Dedifferentiated amniotic fluid mesenchymal stem cell (primary cell): ENCODE data around the gene SNAI3.

ENCODE experiments used
- DNase-seq: peaks from one replicate; pipeline ENCODE4 v3.0.0-alpha.2; 2016; ENCODE audit errors: extremely low spot score

Gene SNAI3

GRCh38 chr16:88721815-88722755, 35.8 kb upstream of the SNAI3 start:
- no peak for DNase-seq

DNA sequence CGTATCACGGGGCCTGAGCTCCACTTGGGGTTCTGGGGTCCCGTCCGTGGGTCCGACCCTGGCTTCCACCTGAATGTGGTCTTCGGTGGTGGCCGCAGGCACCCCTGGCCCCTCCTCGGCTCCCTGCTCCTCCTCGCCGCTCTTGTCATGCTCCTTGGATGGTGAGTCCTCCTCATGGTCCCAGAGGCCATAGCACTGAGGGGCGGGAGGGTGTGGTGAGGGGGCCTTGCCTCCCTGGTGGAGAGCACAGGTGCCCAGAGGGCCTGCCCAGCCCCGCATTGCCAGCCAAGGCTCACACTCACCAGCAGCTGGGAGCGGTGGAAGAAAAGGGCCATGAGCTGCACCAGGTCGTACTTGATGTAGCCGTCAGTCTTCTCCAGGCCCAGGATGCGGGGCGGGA, 34.9 kb upstream of the SNAI3 start:
- no peak for DNase-seq

DNA sequence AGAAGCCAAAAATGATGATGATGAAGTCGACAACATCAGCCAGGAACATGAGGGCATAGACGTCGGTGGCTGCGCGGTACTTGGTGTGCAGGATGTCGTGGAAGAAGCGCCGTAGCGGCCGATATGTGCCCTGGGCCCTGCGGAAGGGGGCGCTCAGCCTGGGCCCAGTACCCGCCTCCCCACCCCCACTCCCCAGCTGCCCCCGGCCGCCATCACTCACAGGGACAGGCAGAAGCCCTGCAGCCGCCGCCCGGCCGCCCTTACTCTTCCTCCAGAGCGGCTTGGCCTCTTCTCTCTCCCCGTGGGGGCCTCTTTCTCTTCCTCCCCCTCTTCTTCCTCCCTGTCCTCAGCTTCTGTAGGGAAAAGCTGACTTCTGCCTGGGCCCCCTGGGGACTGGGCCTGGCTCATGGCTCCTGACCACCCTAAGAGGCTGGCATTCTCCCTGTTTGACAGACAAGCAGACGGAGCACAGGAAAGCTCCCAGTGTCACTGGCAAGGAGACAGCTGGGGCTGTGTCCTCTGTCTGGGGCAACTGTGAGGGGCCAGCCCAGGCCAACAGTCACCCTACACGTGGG, 34.2 kb upstream of the SNAI3 start:
- DNase-seq: no peak

DNA sequence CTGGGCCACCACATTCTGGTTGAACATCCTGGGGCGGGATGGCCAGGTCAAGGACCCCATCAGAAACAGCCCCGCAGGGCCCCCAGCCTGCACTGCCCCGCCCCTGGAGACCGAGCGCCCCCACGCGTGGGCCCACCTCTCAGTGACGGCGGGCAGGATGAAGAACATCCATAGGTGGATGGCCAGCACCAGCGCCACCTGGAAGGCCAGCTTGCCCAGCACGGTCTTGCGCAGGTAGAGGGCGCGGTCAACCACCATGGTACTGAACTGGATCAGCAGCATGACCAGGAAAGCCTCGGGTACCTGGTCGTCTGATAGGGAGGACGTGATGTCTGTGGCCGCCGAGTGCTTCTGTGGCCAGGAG, 33.6 kb upstream of the SNAI3 start:
- DNase-seq: no peak

GRCh38 chr16:88719267-88719932, 33.1 kb upstream of the SNAI3 start:
- DNase-seq: no peak

GRCh38 chr16:88718178-88718577, 31.9 kb upstream of the SNAI3 start:
- DNase-seq: no peak

DNA sequence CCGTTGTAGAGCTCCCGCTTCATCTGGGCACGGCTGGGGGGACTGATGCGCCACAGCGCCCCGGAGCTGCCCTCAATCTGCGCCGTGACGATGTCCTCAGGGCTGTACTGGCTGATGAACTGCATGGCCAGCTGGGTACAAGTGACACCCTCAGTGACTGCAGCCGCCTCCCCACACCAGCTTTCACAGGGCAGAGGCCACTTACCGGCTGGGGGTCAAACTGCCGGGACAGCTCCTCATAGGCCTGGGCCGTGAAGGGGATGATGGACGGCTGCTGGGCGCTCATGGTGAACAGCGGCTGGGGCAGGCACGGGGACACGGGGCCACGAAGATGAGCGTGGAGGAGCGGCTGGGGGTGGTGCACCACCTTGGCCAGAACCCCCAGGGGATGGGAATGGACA, 30.3 kb upstream of the SNAI3 start:
- no peak for DNase-seq

DNA sequence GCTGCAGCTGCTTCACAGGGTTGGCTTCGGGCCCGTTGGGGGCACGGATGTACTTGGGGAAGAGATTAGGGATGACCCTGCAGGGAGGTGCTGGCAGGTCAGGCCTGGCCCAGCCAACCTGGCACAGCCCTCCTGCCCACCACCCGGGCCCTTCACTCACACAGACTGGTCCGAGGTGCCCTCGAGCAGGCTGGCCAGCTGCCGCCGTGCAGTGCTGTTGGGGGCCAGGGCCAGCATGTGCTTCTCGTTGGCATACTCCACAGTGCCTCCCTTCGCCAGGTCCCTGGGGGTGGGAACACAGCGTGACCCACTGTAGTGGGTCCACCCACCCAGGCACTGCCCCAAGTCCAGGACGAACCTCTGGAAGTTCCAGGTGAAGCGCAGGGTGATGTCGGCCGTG, 29.9 kb upstream of the SNAI3 start:
- no peak for DNase-seq

- no peak for DNase-seq
These were observed 29.2 kb upstream of the SNAI3 start for GRCh38 chr16:88715312-88716190.

GRCh38 chr16:88714420-88715302, 28.4 kb upstream of the SNAI3 start:
- no peak for DNase-seq

DNA sequence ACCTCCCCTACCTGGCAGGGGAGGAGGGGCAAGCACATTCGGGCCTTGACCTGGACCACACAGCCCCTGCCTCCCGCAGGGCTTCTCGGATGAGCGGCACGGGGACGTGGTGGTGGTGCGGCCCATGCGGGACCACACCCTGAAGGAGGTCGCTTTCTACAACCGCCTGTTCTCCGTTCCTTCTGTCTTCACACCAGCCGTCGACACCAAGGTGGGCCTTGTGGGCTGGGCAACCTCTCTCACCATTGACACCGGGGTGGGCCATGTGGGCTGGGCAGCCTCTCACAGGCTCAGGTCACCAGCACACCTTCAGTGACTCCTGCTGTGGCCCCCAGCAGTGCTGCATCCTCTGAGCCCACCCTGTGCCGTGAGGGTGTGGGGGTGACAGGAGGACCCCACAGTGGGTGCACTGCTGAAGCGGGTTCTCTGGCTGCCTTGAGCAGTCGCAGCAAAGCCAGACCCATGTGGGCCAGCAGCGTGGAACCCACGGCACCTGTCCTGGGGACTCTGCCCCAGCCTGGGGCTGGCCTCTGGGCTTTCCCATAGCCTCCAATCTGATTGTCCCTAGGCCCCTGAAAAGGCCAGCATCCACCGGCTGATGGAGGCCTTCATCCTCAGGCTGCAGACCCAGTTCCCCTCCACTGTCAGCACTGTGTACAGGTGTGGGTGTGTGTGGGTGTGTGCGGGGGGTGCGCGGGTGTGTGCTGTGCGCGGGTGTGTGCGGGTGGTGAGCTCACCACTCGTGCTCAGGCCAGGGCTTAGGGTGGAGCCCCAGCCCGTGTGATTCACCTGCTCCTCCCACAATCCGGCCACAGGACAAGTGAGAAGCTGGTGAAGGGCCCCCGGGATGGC, 27.5 kb upstream of the SNAI3 start:
- DNase-seq: no peak

GRCh38 chr16:88713054-88713453, 26.7 kb upstream of the SNAI3 start:
- DNase-seq: no peak

DNA sequence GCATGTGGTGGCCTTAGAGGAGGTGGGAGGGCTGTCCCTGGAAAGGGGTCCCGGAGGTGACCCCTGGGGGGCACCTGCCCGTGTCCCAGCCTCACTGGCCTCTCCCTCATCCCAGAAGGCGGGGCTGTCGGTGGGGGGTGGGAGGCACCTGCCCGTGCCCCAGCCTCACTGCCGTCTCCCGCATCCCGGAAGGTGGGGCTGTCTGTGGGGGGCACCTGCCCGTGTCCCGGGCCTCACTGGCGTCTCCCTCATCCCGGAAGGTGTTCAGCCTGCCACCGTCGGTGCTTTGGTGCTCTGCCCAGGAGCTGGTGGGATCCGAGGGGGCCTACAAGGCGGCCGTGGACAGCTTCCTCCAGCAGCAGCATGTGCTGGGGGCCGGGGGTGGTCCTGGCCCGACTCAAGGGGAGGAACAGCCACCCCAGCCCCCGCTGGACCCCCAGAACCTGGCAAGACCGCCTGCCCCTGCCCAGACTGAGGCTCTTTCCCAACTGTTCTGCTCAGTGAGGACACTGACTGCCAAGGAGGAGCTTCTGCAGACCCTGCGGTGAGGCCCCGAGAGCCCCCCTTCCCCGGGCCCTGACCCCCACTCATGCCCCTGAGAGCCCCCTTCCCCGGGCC, 26.2 kb upstream of the SNAI3 start:
- DNase-seq: no peak

- DNase-seq: no peak
These were observed 25.5 kb upstream of the SNAI3 start for GRCh38 chr16:88711750-88712340.

DNA sequence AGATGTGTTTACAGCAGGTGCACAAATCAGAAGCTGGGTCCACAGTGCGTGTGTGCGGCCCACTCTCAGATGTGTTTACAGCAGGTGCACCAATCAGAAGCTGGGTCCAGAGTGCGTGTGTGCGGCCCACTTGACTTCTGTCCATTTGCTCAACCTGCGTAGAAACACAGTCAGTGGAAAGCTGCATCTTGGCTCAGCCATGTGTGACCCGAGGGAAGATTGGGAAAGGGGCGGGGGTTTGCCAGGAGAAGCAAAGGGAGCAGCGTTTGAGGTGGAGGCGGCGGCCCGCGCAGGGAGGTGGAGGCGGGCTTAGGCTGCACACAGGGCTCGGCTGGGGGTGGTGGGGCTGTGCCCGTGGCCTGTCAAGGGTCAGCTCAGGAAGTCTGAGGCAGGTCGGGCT, 24.2 kb upstream of the SNAI3 start:
- DNase-seq: no peak

DNA sequence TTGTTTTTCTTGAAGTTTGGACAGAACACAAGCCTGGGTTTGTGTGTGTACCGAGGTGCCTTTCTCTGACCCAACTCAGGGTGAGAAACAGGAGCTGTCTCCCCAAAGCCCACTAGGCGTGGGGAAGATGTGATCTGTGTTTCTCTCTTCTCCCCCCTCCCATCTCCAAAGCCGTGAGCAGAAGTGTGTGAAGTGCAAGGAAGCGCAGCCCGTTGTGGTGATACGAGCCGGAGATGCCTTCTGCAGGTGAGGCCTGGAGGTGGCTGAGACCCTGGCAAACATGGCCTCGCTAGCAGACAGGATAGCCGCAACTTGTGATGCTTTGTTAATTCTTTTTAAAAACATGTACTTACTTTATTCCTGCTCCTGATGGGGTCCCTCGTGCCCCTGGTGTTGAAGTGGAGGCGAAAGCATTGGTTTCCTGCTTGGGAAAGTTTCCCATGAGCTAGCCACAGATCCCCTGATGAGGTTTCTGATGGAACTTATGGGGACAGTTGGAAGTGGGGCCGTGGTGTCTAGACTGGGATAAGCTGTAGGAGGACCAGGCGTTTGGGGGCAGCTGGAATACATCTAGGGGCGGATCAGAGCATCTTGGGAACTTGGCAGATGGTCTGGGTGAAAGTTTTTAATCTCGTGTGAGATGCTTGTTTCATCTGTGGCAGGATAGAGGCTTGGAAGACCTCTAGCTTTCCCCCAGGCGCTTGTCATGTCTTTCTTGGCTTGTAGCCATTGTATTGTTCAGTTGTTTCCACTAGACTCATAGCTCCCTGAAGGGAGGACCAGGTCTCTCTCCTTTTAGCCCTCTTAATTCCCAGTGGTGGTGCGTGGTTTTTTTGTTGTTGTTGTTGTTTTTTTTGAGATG, 20.9 kb upstream of the SNAI3 start:
- no peak for DNase-seq

DNA sequence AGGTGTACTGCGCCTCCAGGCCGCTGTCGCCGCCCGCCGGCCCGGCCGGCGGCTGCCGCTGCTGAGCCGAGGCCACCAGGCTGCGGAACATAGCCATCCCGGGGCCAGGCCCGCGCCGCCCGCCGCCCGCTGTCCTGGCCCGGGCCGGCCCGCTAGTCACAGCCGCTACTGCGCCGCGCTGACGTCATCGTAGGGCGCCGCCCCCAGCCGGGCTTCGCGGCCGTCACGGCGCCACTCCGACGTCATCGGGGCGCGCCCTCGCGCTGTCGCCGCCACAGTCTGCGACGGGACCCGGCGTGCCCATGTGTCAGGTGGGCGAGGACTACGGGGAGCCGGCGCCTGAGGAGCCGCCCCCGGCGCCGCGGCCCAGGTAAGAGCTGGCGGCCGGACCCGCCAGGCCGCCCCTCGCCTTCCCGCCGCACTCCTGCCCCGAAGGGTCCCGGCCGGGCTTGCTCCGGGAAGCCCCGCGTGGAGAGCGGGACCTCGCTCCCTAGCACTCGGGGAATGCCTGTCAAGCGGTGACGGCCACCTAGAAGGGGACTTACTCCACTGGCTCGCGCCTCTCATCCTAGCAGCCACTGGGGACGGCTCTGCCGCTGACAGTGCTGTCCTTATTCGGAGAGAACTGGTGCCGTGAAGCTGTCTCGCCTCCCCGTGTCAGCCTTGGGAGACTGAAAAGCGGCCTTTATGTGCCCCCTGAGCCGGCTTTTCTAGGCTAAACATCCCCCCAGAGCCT, 20.1 kb upstream of the SNAI3 start, which contains the start of the genes CTU2 and RNF166:
TSS of gene CTU2 (plus strand) at position 275 of the 736 bp plus-strand sequence. CDS start at position 303, 28 bp downstream.
TSS of gene RNF166 (minus strand) at position 180 of the 736 bp plus-strand sequence. CDS start at position 97, 83 bp downstream.
- peak; percentile 80 for DNase-seq
